NCI-H1092 treated with DMSO at 0.1 percent for 48 hours (cell line): Measurements from ENCODE around the gene STAB1.
A peak's percentile ranks its signal among the peaks of the same experiment; 100 is the strongest.
"Not testable (repeated sequence)": the region's sequence is repeated elsewhere in the genome, so short reads cannot be mapped to it uniquely, and the experiment has no call there.

Source experiments
- DNase-seq: peaks from one replicate; lab custom pipeline; 2025; lab: John Stamatoyannopoulos, UW

The STAB1 gene

DNA sequence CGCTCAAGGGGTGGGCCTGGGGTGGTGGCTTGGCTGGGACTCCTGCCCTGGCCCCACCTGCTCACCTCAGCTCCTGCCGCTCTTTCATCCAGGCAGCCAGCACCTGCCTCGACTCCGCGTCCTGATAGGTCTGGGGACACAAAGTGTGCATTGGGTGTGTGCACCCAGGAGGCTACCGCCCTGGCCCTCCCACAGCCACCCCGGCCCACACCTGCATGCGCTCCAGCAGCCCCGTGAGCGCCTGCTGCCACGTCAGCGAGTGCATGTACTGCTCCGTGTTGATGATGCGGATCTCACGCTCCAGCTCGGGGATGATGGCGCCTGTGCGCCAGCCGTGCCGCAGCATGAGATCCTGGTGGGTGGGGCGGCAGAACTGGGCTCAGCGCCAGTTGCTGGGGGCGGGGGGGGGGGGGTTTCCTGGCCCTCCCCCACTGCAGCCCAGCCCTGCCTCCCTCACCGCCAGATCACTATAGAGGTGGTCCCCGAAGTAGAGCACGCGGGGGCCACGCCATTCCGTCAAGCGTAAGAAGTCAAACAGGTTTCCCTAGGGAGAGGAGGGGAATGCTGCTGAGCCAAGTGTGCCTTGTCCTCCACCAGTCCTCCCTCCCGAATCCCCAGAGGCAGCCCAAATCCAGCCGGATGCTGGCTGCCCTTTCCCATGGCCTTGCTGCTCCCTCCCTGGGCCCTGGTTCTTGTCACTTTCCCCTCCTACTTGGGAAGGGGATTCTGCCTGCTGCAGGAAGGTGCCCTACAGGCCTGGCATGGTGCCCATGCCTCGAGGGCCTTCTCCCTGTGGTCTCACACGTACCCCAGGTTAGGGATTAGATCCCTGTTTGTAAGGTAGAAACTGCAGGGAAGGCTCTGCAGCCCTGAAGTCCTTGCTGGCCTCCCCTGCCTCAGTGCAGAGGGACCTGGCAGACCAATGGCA, 29.9 kb downstream of the STAB1 start:
- no peak for DNase-seq

- no peak for DNase-seq
Observed at GRCh38 chr3:52525680-52526561, 30.8 kb downstream of the STAB1 start.

DNA sequence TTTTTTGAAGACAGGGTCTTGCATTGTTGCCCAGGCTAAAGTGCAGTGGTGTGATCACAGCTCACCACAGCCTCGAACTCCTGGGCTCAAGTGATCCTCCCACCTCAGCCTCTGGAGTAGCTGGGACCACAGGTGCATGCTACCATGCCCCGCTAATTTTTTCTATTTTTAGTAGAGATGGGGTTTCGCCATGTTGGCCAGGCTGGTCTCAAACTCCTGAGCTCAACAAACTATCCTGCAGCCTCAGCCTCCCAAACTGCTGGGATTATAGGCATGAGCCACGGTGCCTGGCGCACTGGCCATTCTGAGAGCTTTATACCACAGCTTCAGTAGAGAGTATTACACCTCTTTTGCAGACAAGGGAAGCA, 31.5 kb downstream of the STAB1 start:
- not testable (repeated sequence) for DNase-seq

GRCh38 chr3:52527039-52527731, 32.0 kb downstream of the STAB1 start:
- DNase-seq: no peak

DNA sequence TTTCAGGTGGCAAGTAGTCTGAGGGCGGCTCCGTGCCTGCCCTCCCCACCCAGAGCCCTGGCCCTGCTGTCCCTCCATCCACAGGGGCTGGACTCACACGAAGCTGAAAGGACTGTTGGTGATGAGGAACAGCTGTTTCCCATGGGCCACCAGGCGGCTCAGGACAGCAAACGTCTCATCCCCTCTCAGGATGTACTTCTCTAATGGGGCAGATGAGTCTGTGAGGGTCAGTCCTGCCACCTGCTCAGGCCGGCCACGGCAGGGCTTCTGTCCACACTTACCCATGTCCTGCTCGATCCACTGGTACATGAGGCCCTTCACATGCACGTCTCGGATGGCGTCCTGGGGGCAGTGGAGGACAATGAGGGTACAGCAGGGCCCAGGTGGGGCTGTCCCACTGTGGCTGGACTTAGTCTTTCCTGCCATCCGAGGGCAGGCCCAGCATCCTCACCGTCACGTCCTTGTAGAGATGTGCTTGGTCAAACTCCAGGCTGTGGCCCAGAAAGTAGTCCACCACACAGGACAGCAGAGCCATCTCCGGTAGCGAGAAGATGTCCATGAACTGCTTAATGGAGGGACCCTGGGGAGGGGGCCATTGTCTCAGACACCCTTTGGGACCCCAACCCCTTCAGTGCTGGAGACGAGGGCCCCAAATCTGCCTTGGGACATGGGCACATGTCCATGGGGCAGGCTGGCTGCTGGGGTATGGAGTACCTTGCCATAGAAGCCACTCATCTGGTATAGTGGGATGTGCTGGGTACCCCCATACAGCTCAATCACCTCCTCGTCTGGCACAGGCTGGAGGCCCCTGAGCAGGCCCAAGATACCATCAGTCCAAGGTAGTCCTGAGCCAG, 32.8 kb downstream of the STAB1 start:
- no peak for DNase-seq

DNA sequence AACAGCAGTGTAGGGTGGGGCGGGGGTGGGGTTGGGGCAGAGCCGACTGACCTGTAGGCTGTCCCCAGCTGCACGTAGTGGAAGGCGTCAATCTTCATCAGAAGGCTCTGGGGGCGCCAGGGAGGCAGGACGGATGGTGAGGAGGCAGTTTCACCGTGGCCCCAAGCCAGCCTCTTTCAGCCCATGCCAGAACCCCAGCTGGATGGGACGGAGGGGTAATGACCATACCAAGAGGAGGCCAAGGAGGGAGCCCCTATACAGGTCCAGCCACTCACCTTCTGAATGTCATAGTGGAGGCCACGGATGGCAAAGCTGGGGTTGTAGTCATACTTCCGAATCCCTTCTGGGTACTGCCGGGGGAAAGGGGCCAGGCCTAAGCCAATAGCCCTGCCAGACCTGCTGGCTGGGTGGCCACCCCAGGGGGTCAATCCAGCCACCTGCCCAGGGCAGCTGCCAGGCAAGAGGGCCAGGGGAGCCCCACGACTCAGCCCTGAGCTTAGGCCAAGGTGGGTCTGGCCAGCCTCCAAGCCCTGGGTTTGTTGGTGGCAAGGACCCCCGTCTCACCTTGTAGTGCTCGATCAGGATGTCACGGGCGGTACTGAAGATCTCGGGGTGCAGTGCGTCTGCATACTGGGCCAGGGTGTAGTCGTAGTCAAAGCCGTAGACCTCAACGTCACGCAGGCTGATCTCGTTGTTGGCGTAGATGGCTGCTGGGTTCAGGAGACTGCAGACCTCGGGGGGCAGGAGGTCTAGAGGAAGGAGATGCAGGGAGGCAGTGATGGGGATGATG, 33.6 kb downstream of the STAB1 start:
- no peak for DNase-seq

DNA sequence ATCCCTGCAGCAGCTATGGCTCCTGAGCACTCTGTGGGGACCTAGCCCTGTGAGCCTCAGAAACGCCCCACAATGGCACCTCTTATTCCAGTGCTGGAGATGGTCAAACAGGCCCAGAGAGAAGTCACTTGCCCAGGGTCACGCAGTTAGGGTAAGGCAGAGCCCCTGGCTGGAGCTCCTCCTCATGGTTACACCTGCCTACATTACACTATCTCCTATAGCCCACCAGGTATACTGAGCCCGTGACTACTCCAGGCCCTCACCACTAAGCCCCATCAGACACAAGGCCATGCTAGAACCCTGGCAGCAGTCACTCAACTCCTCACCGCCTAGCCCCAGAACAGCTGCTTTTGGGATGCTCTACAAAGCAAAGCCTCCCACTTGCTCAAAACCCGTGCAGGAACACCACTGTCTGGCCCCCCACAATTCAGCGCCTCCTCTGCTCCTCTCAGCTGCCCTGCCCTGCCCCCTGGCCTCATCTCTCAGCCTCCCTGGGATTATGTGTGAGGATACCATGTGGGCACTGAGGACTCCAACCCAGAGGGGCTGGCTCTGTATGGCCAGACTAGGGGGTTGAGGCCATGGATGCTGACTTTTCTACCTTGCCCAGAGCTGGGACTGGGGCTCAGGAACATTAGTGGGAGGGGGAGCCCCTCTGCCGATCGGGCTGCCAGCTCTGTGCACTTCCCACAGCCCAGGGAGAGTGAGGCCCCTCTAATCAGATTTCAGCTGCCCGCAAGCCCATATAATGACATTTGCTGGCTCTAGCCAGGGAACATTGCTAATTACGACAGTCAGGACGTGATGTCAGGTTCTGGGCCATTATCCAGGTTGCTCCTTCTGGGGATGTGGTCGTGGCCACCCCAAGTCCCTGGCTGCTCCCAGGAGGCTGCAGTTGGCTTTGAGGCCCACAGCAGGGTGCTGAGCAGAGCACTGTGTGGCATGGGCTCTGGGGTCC, 34.5 kb downstream of the STAB1 start:
- DNase-seq: no peak

DNA sequence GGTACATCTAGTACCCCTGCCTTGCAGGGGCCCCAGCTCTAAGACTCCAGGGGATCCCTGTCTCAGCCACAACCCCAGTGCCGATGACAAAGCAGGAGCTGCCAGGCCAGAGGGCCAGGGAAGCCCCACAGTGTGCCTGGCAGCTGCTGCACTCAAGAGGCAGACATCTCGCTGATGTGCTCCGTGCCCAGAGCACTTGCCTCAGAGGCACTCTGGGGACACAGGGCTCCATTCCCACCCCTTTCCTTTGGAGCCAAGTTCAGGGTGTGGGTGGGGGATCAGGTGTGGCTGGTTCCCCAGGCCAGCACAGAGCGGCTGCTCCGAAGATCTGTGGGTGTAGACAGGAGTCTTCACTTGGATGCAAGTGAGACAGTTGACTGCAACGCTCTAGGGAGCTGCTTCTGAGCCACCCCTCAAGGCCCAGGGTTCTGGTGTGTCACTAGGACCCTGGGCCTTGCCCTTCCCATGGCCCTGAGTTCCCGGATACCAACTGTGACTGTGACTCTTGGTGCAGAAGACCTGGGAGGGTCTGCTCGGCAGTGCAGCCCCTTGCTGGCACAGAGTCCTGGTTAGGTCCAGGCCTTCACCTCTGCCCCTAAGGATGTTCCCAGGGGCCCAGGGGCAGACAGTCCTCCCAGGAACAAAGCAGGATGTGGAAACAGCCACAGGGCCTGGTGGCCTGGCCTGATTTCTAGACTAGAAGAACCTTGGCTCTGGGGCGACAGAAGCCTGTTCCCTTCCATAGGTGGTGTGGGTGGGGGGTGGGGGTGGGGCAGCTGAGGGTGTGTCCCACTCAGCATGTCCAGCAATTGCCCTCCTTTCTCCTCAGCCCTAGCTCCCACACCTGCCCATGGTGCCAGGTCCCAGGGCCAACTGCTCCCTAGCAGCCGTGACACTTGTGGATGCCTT, 36.0 kb downstream of the STAB1 start:
- DNase-seq: no peak

- no peak for DNase-seq
Observed at GRCh38 chr3:52531860-52532516, 36.9 kb downstream of the STAB1 start.

DNA sequence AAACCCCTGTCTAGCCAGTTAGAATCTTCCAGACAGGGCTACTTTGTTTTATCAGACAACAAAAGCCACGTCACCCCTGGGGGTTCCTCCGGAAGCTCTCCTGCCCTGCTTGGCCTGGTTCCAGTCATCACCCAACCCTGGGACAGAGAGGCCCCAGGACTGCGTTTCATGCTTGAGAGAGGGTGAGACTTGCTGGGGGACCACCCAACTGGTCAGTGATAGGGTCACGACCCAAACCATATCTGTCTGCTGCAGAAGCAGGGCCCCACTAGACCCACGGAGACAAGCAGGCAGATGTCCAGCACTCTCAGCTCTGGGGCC, 37.3 kb downstream of the STAB1 start:
- no peak for DNase-seq

DNA sequence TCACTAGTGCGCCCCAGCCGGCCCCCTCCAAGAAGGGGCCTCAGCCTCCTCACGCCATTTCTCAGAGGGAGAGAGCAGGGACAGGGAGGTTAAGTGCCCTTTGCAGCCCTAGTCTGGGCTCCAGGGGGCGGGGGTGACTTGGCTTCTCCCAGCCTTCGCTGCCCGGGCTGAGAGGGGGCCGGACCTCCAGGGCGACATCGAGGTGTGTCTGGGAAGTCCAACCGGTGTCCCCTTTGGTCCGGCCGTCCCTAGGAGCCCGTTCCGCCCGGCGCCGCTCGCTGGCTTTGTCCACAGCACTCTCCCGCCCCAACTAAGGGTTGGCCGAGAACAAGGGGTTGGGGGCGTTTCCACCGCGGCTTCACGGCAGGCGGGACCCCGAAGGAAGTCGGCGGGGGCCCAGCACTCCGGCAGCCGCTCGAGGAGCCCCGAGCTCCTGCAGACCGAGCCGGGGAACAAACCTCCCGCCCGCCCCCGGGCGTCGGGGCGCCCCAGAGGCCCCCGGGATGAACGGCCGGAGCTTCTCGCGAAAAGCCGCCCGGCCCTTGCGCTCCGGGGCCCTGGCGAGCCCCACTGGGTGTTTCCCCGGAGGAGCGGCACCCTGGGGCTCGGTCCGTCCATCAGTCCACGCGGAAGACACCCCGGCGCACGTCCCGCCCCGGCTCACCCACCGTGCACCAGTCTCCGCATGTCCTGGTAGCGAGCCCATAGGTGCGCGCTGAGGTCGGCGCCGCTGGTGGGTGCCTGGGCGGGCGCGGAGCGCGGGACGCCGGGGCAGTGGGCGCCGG, 37.9 kb downstream of the STAB1 start:
- DNase-seq: no peak

- peak; percentile 45 for DNase-seq
Observed at GRCh38 chr3:52533623-52534280, 38.6 kb downstream of the STAB1 start, which contains the start of gene NT5DC2. Gene NT5DC2, minus strand, starts transcription at chr3:52533857. Its CDS starts 120 bp downstream, at chr3:52533737.

DNA sequence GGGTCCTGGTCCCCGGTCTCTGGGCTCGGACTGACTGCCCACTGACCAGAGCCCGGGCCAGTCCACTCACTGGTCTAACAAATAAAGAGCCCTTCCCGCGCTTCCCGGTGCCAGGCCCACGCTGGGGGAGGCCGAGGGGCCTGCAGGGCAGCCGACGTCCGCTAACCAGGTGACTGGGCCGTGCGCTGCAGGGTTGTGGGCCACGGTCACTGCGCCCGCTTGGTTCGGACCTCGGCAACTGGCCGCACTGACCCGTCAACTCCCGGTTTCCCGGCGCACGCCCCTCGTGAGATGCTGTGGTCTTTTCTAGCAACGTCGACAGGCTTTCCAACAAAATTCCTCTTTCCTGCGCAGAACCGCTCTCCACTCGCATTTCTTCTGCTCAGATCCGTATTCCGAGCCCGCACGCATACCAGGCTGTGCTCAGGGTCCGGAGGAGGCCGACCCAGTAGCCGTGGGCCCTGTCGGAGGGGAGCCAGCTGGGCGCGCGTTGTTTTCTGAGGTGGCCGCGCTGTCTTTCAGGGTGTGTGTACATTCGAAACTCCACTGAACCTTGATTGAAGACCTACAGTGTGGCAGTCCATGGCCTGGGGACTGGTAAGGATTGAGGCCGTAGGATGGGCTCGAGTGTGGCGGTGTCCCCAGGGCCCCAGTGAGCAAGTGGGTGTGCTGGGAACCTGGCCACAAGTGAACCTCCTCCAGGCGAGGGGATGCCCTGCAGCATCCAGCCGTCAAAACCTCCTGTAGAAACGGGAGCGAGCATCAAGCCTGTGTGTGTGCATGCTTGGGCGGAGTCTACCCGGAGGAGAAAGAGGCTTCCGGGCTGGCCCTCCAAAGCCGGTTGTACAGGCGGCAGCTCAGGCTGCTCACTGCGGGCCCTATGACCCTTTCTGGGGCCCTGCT, 39.4 kb downstream of the STAB1 start:
- DNase-seq: peak; percentile 54

- peak; percentile 7 for DNase-seq
Observed at GRCh38 chr3:52535411-52536111, 40.4 kb downstream of the STAB1 start.

DNA sequence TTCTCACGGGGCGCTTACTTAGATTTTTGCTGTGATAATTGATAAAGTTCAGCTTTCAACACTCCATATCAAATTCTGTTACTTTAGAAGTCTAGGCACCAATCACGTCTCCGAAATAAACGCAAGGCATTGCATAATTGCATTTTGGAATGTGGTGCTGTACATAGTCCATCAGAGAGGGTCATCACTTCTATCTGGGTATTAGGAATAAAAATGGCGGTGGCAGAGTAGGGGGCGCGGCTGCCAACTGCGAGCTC, 40.9 kb downstream of the STAB1 start:
- no peak for DNase-seq
